SJSA1 (cell line): ENCODE results near the gene ACSF2. TPM values are rescaled to one million over a fixed set of nuclear protein-coding genes. Genes with fewer than 3 reads are reported as not detected.
"Not testable (repeated sequence)": the region's sequence is repeated elsewhere in the genome, so short reads cannot be mapped to it uniquely, and the experiment has no call there.

Experiments used
- DNase-seq, 2 experiments: peaks; one replicate each; pipeline ENCODE4 v3.0.0-alpha.2; 2015 to 2020; ENCODE audit warnings: low spot score in 2 of 2, low read depth in 1 of 2
- H3K27ac ChIP-seq: fragments of 250-450 bp; sonication (Bioruptor Pico); 2 replicates; pipeline ENCODE4 v1.5.1; 2020; ENCODE audit warnings: mild to moderate bottlenecking, moderate library complexity
- H3K27me3 ChIP-seq: fragments of 250-450 bp; sonication (Bioruptor Pico); replicated peaks from 2 replicates; pipeline ENCODE4 v1.5.1; 2020; ENCODE audit warnings: mild to moderate bottlenecking, moderate library complexity
- H3K36me3 ChIP-seq: fragments of 250-450 bp; sonication (Bioruptor Pico); 2 replicates; pipeline ENCODE4 v1.5.1; 2020; ENCODE audit warnings: mild to moderate bottlenecking
- H3K4me1 ChIP-seq: fragments of 250-450 bp; sonication (Bioruptor Pico); replicated peaks from 2 replicates; pipeline ENCODE4 v1.6.1; 2021; ENCODE audit warnings: mild to moderate bottlenecking
- H3K4me3 ChIP-seq: fragments of 250-450 bp; sonication (Bioruptor Pico); 2 replicates; pipeline ENCODE4 v1.5.1; 2020; ENCODE audit warnings: mild to moderate bottlenecking
- H3K9me3 ChIP-seq: fragments of 250-450 bp; sonication (Bioruptor Pico); replicated peaks from 2 replicates; pipeline ENCODE4 v1.5.1; 2020; ENCODE audit warnings: mild to moderate bottlenecking
- total RNA-seq: library from RNA; depleted of rRNA; stranded (reverse); fragments of >200 nt; shearing (Covaris generic); gene quantifications from 2 replicates; pipeline ENCODE4 v1.2.3, GENCODE V29; 2014

The ACSF2 gene
- total RNA-seq, 1 experiment from 2014 or later = 26.5 TPM

DNA sequence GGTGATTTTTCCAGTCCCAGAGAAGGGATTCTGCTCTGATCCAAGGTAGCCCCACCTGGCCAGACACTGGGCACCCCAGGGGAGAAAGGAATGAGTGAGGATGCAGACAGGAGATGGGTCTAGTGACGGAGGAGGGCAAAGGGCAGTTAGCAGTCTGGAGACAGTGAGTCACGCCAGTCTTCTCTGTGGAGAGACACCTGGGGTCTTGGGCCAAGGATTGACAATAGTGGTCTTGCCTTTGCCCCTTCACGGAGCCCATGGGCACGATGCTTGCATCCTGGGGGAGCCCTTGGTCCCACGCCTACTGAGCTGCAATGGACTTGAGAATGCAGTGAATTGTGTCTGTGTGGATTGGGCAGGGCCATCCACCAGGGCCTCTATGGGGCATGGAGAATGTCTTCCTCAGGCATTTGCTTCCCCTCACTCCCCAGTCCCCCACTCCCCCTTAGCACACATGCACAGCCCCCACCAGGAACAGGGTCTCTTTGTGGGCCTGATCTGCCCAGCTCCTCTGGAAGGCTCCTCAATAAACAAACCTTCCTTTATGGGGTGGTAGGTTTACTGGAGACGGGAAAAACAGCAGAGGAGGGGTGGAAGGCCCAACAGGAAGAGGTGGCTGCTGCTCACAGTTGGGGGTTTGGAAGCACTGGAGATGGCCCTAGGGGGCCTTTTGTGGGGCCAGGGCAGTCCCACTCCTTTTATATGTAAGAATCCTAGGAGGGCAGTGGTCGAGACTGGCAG is 41.3 kb downstream of the ACSF2 start:
- Histone ChIP-seq H3K4me1 (peaks cover 7% of the 10 kb centered on the region), H3K36me3 (peaks cover 4% of the 10 kb centered on the region; the same call in 1 of the 2 replicates), H3K27me3 (peaks cover 17% of the 10 kb centered on the region), H3K9me3 (no peaks in the 10 kb centered on the region), H3K27ac (no peak overlapping the region), H3K4me3 (no peak overlapping the region)
- no peak for DNase-seq

DNA sequence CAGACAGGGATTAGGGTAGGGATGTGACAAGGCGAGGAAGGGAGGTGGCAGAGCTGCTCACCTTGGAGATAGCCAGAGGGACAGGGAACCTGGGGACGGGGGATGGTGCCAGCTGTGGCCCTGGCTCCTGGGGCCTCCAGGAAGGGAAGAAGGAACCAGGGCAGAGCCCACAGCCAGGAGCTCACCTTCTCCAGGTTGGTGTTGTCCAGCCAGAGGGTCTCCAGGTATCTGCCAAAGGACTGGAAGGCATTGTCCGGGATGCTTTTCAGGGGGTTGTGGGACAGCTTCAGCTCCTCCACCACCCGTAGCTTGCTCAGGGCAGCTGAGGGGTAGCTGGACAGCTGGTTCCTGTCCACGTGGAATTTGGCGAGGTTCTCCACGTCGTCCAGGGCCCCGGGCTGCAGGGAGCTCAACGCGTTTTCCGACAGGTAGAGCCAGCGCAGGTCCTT is 41.9 kb downstream of the ACSF2 start:
- H3K4me1 ChIP-seq = peaks cover 7% of the 10 kb centered on the region
- H3K27ac ChIP-seq = no peak overlapping the region
- no peak for DNase-seq
- peaks cover 17% of the 10 kb centered on the region for H3K27me3 ChIP-seq
- no peak overlapping the region for H3K4me3 ChIP-seq
- peaks cover 8% of the 10 kb centered on the region; the same call in 1 of the 2 replicates for H3K36me3 ChIP-seq
- no peaks in the 10 kb centered on the region for H3K9me3 ChIP-seq

DNA sequence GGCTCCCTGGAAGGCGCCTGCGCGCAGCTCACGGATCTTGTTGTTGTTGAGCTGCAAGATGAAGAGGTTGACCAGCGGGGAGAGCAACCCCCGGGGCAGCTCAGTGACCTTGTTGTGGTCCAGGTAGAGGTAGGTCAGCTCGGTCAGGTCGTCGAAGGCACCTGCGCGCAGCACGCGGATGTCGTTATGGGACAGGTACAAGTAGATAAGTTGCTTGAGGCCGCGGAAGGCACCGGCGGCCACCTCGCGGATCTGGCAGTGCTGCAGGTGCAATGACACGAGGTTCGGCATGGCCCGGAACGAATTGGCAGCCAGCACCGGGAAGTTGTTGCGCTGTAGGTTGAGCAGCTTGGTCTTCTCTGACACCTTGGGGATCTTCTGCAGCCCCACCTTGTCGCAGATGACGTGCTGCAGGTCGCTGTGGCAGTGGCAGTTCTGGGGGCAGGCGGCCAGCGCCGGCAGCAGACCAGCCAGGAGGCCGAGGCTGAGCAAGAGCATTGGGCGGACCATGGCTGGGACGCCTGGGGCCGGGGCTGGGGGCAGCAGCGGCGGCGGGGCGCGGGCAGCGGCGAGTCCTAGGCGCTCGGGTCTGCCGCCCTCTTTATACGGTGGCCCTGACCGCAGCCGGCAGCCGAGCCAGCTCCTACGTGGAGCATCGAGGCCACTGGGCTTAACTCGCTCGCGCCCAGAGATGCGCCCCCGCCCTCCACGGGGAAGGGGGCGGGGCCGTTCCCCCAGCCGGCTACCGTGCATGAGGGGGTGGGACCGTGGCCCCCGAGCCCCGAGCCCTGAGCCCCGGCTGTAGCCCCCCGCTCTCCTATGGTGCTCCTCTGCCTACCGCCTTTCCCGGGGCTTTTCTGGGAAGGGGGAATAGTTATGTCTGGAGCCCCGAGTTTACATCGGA is 42.5 kb downstream of the ACSF2 start, which contains the start of gene CHAD:
Gene CHAD (minus strand): TSS at position 577 of the 904 bp plus-strand sequence. CDS start 67 bp downstream, at position 510.
- peaks cover 7% of the 10 kb centered on the region for H3K4me1 ChIP-seq
- H3K27me3 ChIP-seq = peaks cover 17% of the 10 kb centered on the region
- DNase-seq = no peak
- H3K9me3 ChIP-seq = no peaks in the 10 kb centered on the region
- no peak within 1 kb of the TSS for H3K4me3 ChIP-seq
- no peak within 1 kb of the TSS for H3K27ac ChIP-seq
- peaks cover 13% of the 10 kb centered on the region; the same call in 1 of the 2 replicates for H3K36me3 ChIP-seq

DNA sequence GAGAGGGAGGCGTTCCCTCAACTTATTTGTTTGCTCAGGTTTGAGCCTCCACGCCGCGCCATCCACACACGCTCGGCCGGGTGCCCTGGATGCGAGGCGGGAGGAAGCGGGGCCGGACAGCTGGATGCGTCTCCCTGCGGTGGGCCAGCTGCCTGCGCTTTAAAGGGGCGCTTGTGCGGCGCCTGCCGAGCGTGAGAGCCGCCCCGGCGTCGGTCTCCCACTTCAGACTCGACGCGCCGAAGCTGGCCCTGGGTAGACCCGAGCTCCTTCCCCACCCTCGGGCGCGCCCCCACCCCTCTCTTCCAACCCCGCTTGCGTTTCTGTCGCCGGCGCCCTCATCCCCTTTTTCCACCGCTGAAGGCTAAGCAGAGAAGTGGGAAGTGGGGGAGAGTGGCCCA is 43.2 kb downstream of the ACSF2 start:
- Histone ChIP-seq H3K27ac (no peak overlapping the region), H3K27me3 (peaks cover 17% of the 10 kb centered on the region), H3K4me3 (no peak overlapping the region), H3K9me3 (no peaks in the 10 kb centered on the region), H3K4me1 (peaks cover 7% of the 10 kb centered on the region), H3K36me3 (peaks cover 13% of the 10 kb centered on the region; the same call in 1 of the 2 replicates)
- DNase-seq = no peak

DNA sequence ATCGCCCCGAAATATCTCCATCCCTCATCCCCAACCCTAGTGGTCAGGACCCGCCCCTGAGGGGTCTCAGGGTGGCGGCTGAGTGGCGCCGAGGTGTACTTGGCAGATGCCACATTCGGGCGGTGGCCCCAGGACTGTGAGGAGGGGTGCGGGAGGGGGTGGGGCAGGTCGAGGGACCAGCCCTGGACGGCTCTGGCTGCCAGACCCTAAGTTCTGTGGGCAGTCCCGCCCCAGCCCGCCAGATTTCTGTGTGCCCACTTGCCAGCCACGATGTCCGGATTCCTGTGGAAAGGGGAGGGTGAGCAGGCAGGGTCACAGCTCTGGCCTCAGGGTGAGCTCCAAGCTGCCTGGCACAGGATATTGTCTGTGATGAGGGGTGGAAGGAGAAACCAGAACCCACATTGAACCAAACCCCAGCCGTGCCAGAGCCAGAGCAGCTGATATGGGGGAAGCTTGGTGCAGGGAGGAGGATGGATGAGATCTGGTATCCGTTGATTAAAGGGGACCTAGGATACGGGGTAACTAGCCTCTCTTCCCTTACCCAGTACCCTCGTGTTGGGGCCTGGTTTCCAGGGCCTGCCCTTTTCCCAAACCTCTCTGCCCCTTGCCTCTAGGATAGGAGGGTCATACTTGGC is 43.8 kb downstream of the ACSF2 start:
- peaks cover 7% of the 10 kb centered on the region for H3K4me1 ChIP-seq
- no peaks in the 10 kb centered on the region for H3K9me3 ChIP-seq
- DNase-seq = no peak
- no peak overlapping the region for H3K4me3 ChIP-seq
- H3K27ac ChIP-seq = no peak overlapping the region
- H3K27me3 ChIP-seq = peaks cover 17% of the 10 kb centered on the region
- H3K36me3 ChIP-seq = peaks cover 13% of the 10 kb centered on the region; the same call in 1 of the 2 replicates

DNA sequence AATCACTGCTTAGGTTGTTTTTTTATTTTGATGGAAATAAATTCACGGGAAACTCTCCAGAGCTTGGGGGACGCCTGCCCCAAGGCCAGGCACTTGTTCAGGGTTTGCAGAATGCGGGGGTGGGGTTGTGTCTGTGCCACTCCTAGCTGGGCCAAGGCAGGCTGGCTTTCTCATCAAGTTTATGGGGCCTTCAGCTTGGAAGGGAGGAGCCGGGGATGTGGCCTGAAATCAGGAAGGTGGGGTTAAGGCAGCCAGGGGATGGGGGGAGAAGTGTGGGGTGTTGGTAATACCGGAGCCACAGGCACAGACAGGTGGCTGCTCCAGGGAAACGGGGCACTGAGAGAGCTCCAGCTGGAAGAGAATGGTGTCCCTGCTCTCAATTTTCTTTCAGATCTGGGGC is 44.4 kb downstream of the ACSF2 start:
- Histone ChIP-seq H3K27me3 (peaks cover 17% of the 10 kb centered on the region), H3K36me3 (peaks cover 13% of the 10 kb centered on the region; the same call in 1 of the 2 replicates), H3K4me3 (no peak overlapping the region), H3K4me1 (peaks cover 7% of the 10 kb centered on the region), H3K9me3 (no peaks in the 10 kb centered on the region), H3K27ac (no peak overlapping the region)
- DNase-seq = no peak

DNA sequence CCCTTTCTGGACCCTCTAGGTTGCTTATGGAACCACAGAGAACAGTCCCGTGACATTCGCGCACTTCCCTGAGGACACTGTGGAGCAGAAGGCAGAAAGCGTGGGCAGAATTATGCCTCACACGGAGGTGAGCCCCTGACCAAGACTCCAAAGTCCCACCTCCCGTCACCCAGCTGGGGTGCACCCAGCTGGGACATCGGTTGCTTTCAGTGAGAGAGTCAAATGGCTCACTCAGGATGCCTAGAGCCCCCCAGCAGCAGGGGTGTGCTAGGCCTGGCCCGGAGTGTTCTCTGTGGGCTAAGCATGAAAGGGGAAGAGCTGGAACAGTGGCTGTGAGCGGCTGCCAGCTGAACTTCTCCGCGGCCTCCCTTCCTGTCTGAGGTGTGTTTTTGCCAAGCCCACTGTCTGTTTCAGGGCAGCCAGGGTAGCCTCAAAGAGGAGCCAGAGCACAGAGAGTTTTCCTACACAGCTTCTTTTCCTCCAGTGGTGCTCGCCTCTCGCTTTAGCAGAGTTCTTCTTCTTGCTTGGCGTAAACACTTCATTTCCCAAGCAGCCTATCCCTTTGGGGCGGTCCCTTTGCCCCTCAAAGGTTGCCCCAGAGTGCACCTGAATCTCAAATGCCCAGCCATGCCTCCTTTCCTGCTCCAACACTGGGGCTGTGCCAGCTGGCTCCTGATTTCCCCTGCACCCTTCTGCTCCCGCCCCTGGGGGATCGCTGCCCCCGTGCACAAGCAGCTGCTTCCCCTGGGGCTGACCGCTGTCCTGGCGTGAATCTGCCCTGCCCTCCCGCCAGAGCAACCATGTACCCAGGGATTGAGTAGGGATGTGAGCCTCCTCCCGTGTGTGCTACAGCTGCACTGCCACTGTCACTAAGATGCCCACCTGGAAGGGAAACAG is 45.2 kb downstream of the ACSF2 start:
- Histone ChIP-seq H3K4me1 (peaks cover 7% of the 10 kb centered on the region), H3K9me3 (no peaks in the 10 kb centered on the region), H3K27ac (no peak overlapping the region), H3K27me3 (peaks cover 17% of the 10 kb centered on the region), H3K36me3 (peaks cover 13% of the 10 kb centered on the region; the same call in 1 of the 2 replicates), H3K4me3 (no peak overlapping the region)
- DNase-seq = no peak

DNA sequence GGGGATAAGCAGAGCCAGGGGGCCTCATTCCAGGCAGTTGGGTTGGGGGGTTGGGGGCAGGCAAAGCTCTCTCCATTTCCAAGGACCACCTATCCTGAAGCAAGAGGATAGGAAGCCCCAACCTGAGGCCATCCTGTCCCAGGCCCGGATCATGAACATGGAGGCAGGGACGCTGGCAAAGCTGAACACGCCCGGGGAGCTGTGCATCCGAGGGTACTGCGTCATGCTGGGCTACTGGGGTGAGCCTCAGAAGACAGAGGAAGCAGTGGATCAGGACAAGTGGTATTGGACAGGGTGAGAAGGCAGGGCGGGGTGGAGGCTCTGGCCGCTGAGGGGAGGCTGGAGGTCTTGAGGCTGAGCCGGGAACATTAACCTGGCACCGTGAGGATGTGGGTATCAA is 46.3 kb downstream of the ACSF2 start:
- Histone ChIP-seq H3K27ac (no peak overlapping the region), H3K9me3 (no peaks in the 10 kb centered on the region), H3K4me1 (peaks cover 7% of the 10 kb centered on the region), H3K4me3 (no peak overlapping the region), H3K27me3 (peaks cover 17% of the 10 kb centered on the region), H3K36me3 (peaks cover 13% of the 10 kb centered on the region; the same call in 1 of the 2 replicates)
- DNase-seq = peak in 1 of 2 experiments; percentile 41

DNA sequence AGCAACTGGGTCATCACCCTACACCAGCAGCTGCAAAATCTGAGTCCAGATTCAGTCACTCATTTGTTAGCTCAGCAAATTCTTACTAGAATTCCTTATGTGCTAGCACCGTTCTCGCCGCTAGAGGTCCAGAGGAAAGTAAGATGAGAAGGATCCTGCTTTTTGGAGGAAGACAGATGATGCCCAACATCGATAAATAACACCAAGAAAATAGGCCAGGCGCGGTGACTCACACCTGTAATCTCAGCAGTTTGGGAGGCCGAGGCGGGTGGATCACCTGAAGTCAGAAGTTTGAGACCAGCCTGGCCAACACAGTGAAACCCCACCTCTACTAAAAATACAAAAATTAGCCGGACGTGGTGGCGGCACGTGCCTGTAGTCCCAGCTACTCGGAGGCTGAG is 46.7 kb downstream of the ACSF2 start:
- H3K9me3 ChIP-seq, H3K4me1 ChIP-seq, H3K4me3 ChIP-seq, H3K27ac ChIP-seq: not testable (repeated sequence)
- Histone ChIP-seq H3K27me3 (peaks cover 14% of the 10 kb centered on the region), H3K36me3 (peaks cover 13% of the 10 kb centered on the region; the same call in 1 of the 2 replicates)
- DNase-seq = peak in 1 of 2 experiments; percentile 57

DNA sequence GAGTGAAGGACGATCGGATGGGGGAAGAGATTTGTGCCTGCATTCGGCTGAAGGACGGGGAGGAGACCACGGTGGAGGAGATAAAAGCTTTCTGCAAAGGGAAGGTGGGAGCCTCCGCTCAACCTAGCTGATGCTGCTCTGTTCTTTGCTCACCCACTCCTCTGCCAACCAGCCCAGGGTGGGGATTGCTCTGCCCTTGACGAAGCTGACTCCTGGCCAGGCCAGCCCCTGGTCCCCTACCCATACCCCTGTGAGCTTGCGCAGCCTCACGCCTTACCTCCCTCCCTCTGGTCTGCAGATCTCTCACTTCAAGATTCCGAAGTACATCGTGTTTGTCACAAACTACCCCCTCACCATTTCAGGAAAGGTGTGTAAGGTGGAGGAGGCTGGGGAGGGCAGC is 47.9 kb downstream of the ACSF2 start:
- Histone ChIP-seq H3K4me1 (peaks cover 6% of the 10 kb centered on the region; the same call in 1 of the 2 replicates), H3K27ac (no peak overlapping the region), H3K36me3 (peaks cover 13% of the 10 kb centered on the region; the same call in 1 of the 2 replicates), H3K27me3 (peaks cover 3% of the 10 kb centered on the region), H3K9me3 (no peaks in the 10 kb centered on the region), H3K4me3 (no peak overlapping the region)
- peak in 1 of 2 experiments; percentile 40 for DNase-seq

DNA sequence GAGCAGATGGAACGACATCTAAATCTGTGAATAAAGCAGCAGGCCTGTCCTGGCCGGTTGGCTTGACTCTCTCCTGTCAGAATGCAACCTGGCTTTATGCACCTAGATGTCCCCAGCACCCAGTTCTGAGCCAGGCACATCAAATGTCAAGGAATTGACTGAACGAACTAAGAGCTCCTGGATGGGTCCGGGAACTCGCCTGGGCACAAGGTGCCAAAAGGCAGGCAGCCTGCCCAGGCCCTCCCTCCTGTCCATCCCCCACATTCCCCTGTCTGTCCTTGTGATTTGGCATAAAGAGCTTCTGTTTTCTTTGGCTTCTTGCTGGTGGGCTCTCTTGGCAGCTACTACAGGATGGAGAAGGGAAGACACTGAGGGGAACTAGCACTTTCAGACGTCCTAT is 48.5 kb downstream of the ACSF2 start:
- DNase-seq = no peak
- Histone ChIP-seq H3K27me3 (no peaks in the 10 kb centered on the region), H3K4me3 (no peak overlapping the region), H3K36me3 (peaks cover 13% of the 10 kb centered on the region; the same call in 1 of the 2 replicates), H3K9me3 (no peaks in the 10 kb centered on the region), H3K27ac (no peak overlapping the region), H3K4me1 (peaks cover 6% of the 10 kb centered on the region)

DNA sequence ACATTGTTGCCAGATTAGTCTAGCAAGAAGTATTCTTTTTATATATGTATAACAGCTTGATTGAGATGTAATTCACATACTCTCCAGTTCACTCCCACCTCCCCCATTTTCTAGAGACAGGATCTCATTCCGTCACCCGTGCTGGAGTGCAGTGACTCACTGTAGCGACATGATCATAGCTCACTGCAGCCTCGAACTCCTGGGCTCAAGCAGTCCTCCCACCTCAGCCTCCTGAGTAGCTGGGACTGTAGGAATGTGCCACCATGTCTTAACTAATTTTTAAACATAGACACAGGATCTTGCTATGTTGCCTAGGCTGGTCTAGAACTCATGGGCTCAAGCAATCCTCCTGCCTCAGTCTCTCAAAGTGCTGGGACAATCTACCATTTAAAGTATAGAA is 49.3 kb downstream of the ACSF2 start:
- H3K4me1 ChIP-seq = peaks cover 10% of the 10 kb centered on the region
- H3K9me3 ChIP-seq = no peaks in the 10 kb centered on the region
- no peaks in the 10 kb centered on the region for H3K27me3 ChIP-seq
- H3K27ac ChIP-seq = no peak overlapping the region
- DNase-seq = no peak
- H3K4me3 ChIP-seq = no peak overlapping the region
- peaks cover 19% of the 10 kb centered on the region; the same call in 1 of the 2 replicates for H3K36me3 ChIP-seq
